ENCODE data around the gene GMPPA.
A peak's percentile ranks its signal among the peaks of the same experiment; 100 is the strongest.

The GMPPA gene

GRCh38 chr2:219552382-219553167 is 53.9 kb downstream of the GMPPA start:
- H3K9ac ChIP-seq (ENCODE audit: low read length in 2 of 2) = peak overlapping the region; percentile 6 to 21
- peaks cover 0 to 3% of the 10 kb centered on the region in 2 donors for H3K27me3 ChIP-seq (ENCODE audit: control insufficient read depth in 1 of 2, insufficient read depth in 2 of 2, low read length in 2 of 2)
- H3K9me3 ChIP-seq (ENCODE audit: control insufficient read depth in 2 of 2, low read length in 2 of 2) = no peaks in the 10 kb centered on the region
- no peak overlapping the region for H3K27ac ChIP-seq (ENCODE audit: low read length)
- H3K4me1 ChIP-seq (ENCODE audit: control insufficient read depth, insufficient read depth, low read length) = peaks cover 18% of the 10 kb centered on the region
- H3K36me3 ChIP-seq (ENCODE audit: control insufficient read depth in 2 of 2, insufficient read depth in 2 of 2, low read length in 2 of 2) = peaks cover 0 to 8% of the 10 kb centered on the region in 2 donors
- peak overlapping the region; percentile 69 to 78 for H3K4me3 ChIP-seq (ENCODE audit: low read length in 2 of 2)

- H3K9me3 ChIP-seq (ENCODE audit: control insufficient read depth in 2 of 2, low read length in 2 of 2) = no peaks in the 10 kb centered on the region
- H3K36me3 ChIP-seq (ENCODE audit: control insufficient read depth in 2 of 2, insufficient read depth in 2 of 2, low read length in 2 of 2) = peaks cover 0 to 8% of the 10 kb centered on the region in 2 donors
- peaks cover 0 to 3% of the 10 kb centered on the region in 2 donors for H3K27me3 ChIP-seq (ENCODE audit: control insufficient read depth in 1 of 2, insufficient read depth in 2 of 2, low read length in 2 of 2)
- peak overlapping the region; percentile 69 to 78 for H3K4me3 ChIP-seq (ENCODE audit: low read length in 2 of 2)
- H3K27ac ChIP-seq (ENCODE audit: low read length) = no peak overlapping the region
- H3K9ac ChIP-seq (ENCODE audit: low read length in 2 of 2) = peak overlapping the region; percentile 6 to 21
- H3K4me1 ChIP-seq (ENCODE audit: control insufficient read depth, insufficient read depth, low read length) = peaks cover 18% of the 10 kb centered on the region
Measured at GRCh38 chr2:219553168-219553417, 54.4 kb downstream of the GMPPA start.

GRCh38 chr2:219553463-219553963 is 54.8 kb downstream of the GMPPA start:
- no peak overlapping the region for H3K9ac ChIP-seq (ENCODE audit: low read length in 2 of 2)
- no peaks in the 10 kb centered on the region for H3K9me3 ChIP-seq (ENCODE audit: control insufficient read depth in 2 of 2, low read length in 2 of 2)
- H3K36me3 ChIP-seq (ENCODE audit: control insufficient read depth in 2 of 2, insufficient read depth in 2 of 2, low read length in 2 of 2) = peaks cover 0 to 8% of the 10 kb centered on the region in 2 donors
- peaks cover 18% of the 10 kb centered on the region for H3K4me1 ChIP-seq (ENCODE audit: control insufficient read depth, insufficient read depth, low read length)
- H3K27me3 ChIP-seq (ENCODE audit: control insufficient read depth in 1 of 2, insufficient read depth in 2 of 2, low read length in 2 of 2) = peaks cover 0 to 3% of the 10 kb centered on the region in 2 donors
- no peak overlapping the region for H3K4me3 ChIP-seq (ENCODE audit: low read length in 2 of 2)
- no peak overlapping the region for H3K27ac ChIP-seq (ENCODE audit: low read length)

- Histone ChIP-seq H3K27ac (ENCODE audit: low read length) (no peak overlapping the region), H3K36me3 (ENCODE audit: control insufficient read depth in 2 of 2, insufficient read depth in 2 of 2, low read length in 2 of 2) (peaks cover 0 to 6% of the 10 kb centered on the region in 2 donors), H3K4me1 (ENCODE audit: control insufficient read depth, insufficient read depth, low read length) (peaks cover 18% of the 10 kb centered on the region), H3K9ac (ENCODE audit: low read length in 2 of 2) (no peak overlapping the region), H3K27me3 (ENCODE audit: control insufficient read depth in 1 of 2, insufficient read depth in 2 of 2, low read length in 2 of 2) (peaks cover 0 to 3% of the 10 kb centered on the region in 2 donors), H3K4me3 (ENCODE audit: low read length in 2 of 2) (no peak overlapping the region), H3K9me3 (ENCODE audit: control insufficient read depth in 2 of 2, low read length in 2 of 2) (no peaks in the 10 kb centered on the region)
Measured at GRCh38 chr2:219554350-219554749, 55.7 kb downstream of the GMPPA start.

- Histone ChIP-seq H3K9me3 (ENCODE audit: control insufficient read depth in 2 of 2, low read length in 2 of 2) (no peaks in the 10 kb centered on the region), H3K4me3 (ENCODE audit: low read length in 2 of 2) (no peak overlapping the region), H3K27ac (ENCODE audit: low read length) (no peak overlapping the region), H3K36me3 (ENCODE audit: control insufficient read depth in 2 of 2, insufficient read depth in 2 of 2, low read length in 2 of 2) (peaks cover 0 to 5% of the 10 kb centered on the region in 2 donors), H3K9ac (ENCODE audit: low read length in 2 of 2) (no peak overlapping the region), H3K4me1 (ENCODE audit: control insufficient read depth, insufficient read depth, low read length) (peaks cover 22% of the 10 kb centered on the region), H3K27me3 (ENCODE audit: control insufficient read depth in 1 of 2, insufficient read depth in 2 of 2, low read length in 2 of 2) (peaks cover 0 to 3% of the 10 kb centered on the region in 2 donors)
Measured at GRCh38 chr2:219555956-219556355, 57.3 kb downstream of the GMPPA start.

GRCh38 chr2:219556413-219556812 is 57.7 kb downstream of the GMPPA start:
- H3K9ac ChIP-seq (ENCODE audit: low read length in 2 of 2) = no peak overlapping the region
- H3K4me3 ChIP-seq (ENCODE audit: low read length in 2 of 2) = no peak overlapping the region
- H3K27ac ChIP-seq (ENCODE audit: low read length) = no peak overlapping the region
- H3K27me3 ChIP-seq (ENCODE audit: control insufficient read depth in 1 of 2, insufficient read depth in 2 of 2, low read length in 2 of 2) = peaks cover 0 to 3% of the 10 kb centered on the region in 2 donors
- peaks cover 18% of the 10 kb centered on the region for H3K4me1 ChIP-seq (ENCODE audit: control insufficient read depth, insufficient read depth, low read length)
- no peaks in the 10 kb centered on the region for H3K9me3 ChIP-seq (ENCODE audit: control insufficient read depth in 2 of 2, low read length in 2 of 2)
- peaks cover 0 to 5% of the 10 kb centered on the region in 2 donors for H3K36me3 ChIP-seq (ENCODE audit: control insufficient read depth in 2 of 2, insufficient read depth in 2 of 2, low read length in 2 of 2)

All from stomach smooth muscle (tissue), 2 donors.